ENCODE measurements around the gene TSSC4.

The TSSC4 gene

GRCh38 chr11:2367266-2368160 is 33.0 kb upstream of the TSSC4 start:
- no peak overlapping the region for H3K27ac ChIP-seq
- H3K27me3 ChIP-seq = peaks cover 24% of the 10 kb centered on the region
- no peak for TF ChIP-seq CTCF (IDR thresholded peaks at IDR 0.05)
- no peaks in the 10 kb centered on the region for H3K9me3 ChIP-seq
- no peaks in the 10 kb centered on the region for H3K4me1 ChIP-seq (ENCODE audit: control insufficient read depth in 1 of 2, insufficient read depth in 1 of 2, low read depth in 1 of 2, low read length in 1 of 2)
- H3K4me3 ChIP-seq (ENCODE audit: low read depth in 1 of 2, low read length in 1 of 2) = no peak overlapping the region
- no peaks in the 10 kb centered on the region for H3K36me3 ChIP-seq

GRCh38 chr11:2368178-2368850 is 32.2 kb upstream of the TSSC4 start:
- Histone ChIP-seq H3K4me1 (ENCODE audit: control insufficient read depth in 1 of 2, insufficient read depth in 1 of 2, low read depth in 1 of 2, low read length in 1 of 2) (no peaks in the 10 kb centered on the region), H3K27ac (no peak overlapping the region), H3K27me3 (peaks cover 16% of the 10 kb centered on the region), H3K36me3 (no peaks in the 10 kb centered on the region), H3K9me3 (no peaks in the 10 kb centered on the region), H3K4me3 (ENCODE audit: low read depth in 1 of 2, low read length in 1 of 2) (no peak overlapping the region)
- no peak for TF ChIP-seq CTCF (IDR thresholded peaks at IDR 0.05)

GRCh38 chr11:2368851-2369180 is 31.7 kb upstream of the TSSC4 start:
- no peak for TF ChIP-seq CTCF (IDR thresholded peaks at IDR 0.05)
- Histone ChIP-seq H3K36me3 (no peaks in the 10 kb centered on the region), H3K4me1 (ENCODE audit: control insufficient read depth in 1 of 2, insufficient read depth in 1 of 2, low read depth in 1 of 2, low read length in 1 of 2) (no peaks in the 10 kb centered on the region), H3K9me3 (no peaks in the 10 kb centered on the region), H3K4me3 (ENCODE audit: low read depth in 1 of 2, low read length in 1 of 2) (no peak overlapping the region), H3K27me3 (peaks cover 16% of the 10 kb centered on the region), H3K27ac (no peak overlapping the region)

GRCh38 chr11:2369320-2369719 is 31.2 kb upstream of the TSSC4 start:
- H3K4me3 ChIP-seq (ENCODE audit: low read depth in 1 of 2, low read length in 1 of 2) = no peak overlapping the region
- H3K27me3 ChIP-seq = peaks cover 16% of the 10 kb centered on the region
- no peaks in the 10 kb centered on the region for H3K9me3 ChIP-seq
- no peaks in the 10 kb centered on the region for H3K36me3 ChIP-seq
- TF ChIP-seq CTCF (IDR thresholded peaks at IDR 0.05) = no peak
- no peak overlapping the region for H3K27ac ChIP-seq
- no peaks in the 10 kb centered on the region for H3K4me1 ChIP-seq (ENCODE audit: control insufficient read depth in 1 of 2, insufficient read depth in 1 of 2, low read depth in 1 of 2, low read length in 1 of 2)

GRCh38 chr11:2369896-2370295 is 30.7 kb upstream of the TSSC4 start:
- no peak overlapping the region for H3K27ac ChIP-seq
- H3K27me3 ChIP-seq = peaks cover 16% of the 10 kb centered on the region
- H3K4me1 ChIP-seq (ENCODE audit: control insufficient read depth in 1 of 2, insufficient read depth in 1 of 2, low read depth in 1 of 2, low read length in 1 of 2) = no peaks in the 10 kb centered on the region
- no peaks in the 10 kb centered on the region for H3K36me3 ChIP-seq
- TF ChIP-seq CTCF (IDR thresholded peaks at IDR 0.05) = no peak
- no peak overlapping the region for H3K4me3 ChIP-seq (ENCODE audit: low read depth in 1 of 2, low read length in 1 of 2)
- H3K9me3 ChIP-seq = no peaks in the 10 kb centered on the region

Data from neutrophil (primary cell).